ENCODE data around the gene ABHD8.

DNA sequence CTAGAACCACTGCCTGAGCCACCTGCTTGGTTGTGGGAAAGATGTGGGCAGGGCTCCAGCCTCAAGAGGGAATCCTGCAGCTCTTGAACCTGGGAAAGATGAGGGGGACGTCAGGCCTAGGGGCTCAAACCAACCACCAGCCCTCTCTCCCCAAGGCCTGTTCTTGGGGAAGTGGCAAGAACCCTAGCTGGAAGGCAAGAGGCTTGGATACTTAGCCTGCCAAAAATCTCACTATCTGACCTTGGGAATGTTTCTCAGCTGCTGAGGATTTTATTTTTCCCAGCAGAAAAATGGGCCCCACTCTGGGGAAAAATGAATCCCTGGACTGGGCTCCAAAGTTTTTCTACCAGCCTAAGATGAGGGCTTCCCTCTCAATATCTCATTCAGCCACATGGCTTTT is 43.3 kb downstream of the ABHD8 start:
- TF ChIP-seq, protein P1, sequence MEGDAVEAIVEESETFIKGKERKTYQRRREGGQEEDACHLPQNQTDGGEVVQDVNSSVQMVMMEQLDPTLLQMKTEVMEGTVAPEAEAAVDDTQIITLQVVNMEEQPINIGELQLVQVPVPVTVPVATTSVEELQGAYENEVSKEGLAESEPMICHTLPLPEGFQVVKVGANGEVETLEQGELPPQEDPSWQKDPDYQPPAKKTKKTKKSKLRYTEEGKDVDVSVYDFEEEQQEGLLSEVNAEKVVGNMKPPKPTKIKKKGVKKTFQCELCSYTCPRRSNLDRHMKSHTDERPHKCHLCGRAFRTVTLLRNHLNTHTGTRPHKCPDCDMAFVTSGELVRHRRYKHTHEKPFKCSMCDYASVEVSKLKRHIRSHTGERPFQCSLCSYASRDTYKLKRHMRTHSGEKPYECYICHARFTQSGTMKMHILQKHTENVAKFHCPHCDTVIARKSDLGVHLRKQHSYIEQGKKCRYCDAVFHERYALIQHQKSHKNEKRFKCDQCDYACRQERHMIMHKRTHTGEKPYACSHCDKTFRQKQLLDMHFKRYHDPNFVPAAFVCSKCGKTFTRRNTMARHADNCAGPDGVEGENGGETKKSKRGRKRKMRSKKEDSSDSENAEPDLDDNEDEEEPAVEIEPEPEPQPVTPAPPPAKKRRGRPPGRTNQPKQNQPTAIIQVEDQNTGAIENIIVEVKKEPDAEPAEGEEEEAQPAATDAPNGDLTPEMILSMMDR (IDR thresholded peaks at IDR 0.05): no peak
- no peak for TF ChIP-seq POLR2A (IDR thresholded peaks at IDR 0.05)

Measured in testis (tissue), 2 donors.